Glutamatergic neuron (in vitro differentiated cells): ENCODE results near the gene ADM. TPM values are rescaled to one million over a fixed set of nuclear protein-coding genes. Genes with fewer than 3 reads are reported as not detected.
A peak's percentile ranks its signal among the peaks of the same experiment; 100 is the strongest.

Source experiments
- DNase-seq: peaks from one replicate; pipeline ENCODE4 v3.0.0; 2022
- H3K27ac Mint-ChIP-seq: one replicate; pipeline ENCODE4 v1.8.0; 2020; ENCODE audit warnings: mild to moderate bottlenecking, mixed read lengths, inconsistent platforms; ENCODE audit not compliant: unreplicated experiment
- H3K27me3 Mint-ChIP-seq: one replicate; pipeline ENCODE4 v1.8.0; 2020; ENCODE audit warnings: mild to moderate bottlenecking, moderate library complexity, mixed read lengths, inconsistent platforms; ENCODE audit not compliant: unreplicated experiment
- H3K36me3 Mint-ChIP-seq: one replicate; pipeline ENCODE4 v1.8.0; 2020; ENCODE audit warnings: mild to moderate bottlenecking, mixed read lengths, inconsistent platforms; ENCODE audit not compliant: unreplicated experiment
- H3K4me1 Mint-ChIP-seq: one replicate; pipeline ENCODE4 v1.8.0; 2020; ENCODE audit warnings: mild to moderate bottlenecking, low read depth, mixed read lengths, inconsistent platforms; ENCODE audit not compliant: unreplicated experiment
- H3K4me3 Mint-ChIP-seq: one replicate; pipeline ENCODE4 v1.8.0; 2020; ENCODE audit warnings: mild to moderate bottlenecking, mixed read lengths, inconsistent platforms; ENCODE audit not compliant: unreplicated experiment
- H3K9me3 Mint-ChIP-seq: one replicate; pipeline ENCODE4 v1.8.0; 2020; ENCODE audit warnings: mild to moderate bottlenecking, moderate library complexity, mixed read lengths, inconsistent platforms; ENCODE audit not compliant: unreplicated experiment
- CTCF ChIP-seq: fragments of 200-600 bp; sonication (generic); IDR thresholded peaks from one replicate; pipeline ENCODE4 v1.5.0; 2021; ENCODE audit not compliant: partially characterized antibody, unreplicated experiment
- total RNA-seq: library from RNA; stranded (reverse); fragmentation: NEBNext Ultra II Directional; extraction: Animal tissue kit (Norgen Biotek cat#: 25700); gene quantifications from one replicate; pipeline ENCODE4 v1.2.1, GENCODE V29; 2021; ENCODE audit not compliant: unreplicated experiment

The ADM gene
- total RNA-seq, 1 donor from 2014 or later = 0.22 TPM

- Mint-ChIP-seq H3K4me3 (no peak overlapping the region), H3K36me3 (no peaks in the 10 kb centered on the region), H3K9me3 (no peaks in the 10 kb centered on the region), H3K27me3 (no peaks in the 10 kb centered on the region), H3K27ac (no peak overlapping the region), H3K4me1 (no peaks in the 10 kb centered on the region)
- DNase-seq = no peak
- peak; percentile 62 for TF ChIP-seq CTCF
Observed at GRCh38 chr11:10322830-10323792, 18.2 kb downstream of the ADM start.

GRCh38 chr11:10323793-10324170 is 18.9 kb downstream of the ADM start:
- H3K27ac Mint-ChIP-seq = no peak overlapping the region
- no peaks in the 10 kb centered on the region for H3K9me3 Mint-ChIP-seq
- no peak for TF ChIP-seq CTCF
- no peaks in the 10 kb centered on the region for H3K27me3 Mint-ChIP-seq
- H3K36me3 Mint-ChIP-seq = no peaks in the 10 kb centered on the region
- no peak for DNase-seq
- no peaks in the 10 kb centered on the region for H3K4me1 Mint-ChIP-seq
- H3K4me3 Mint-ChIP-seq = no peak overlapping the region

GRCh38 chr11:10324474-10324873 is 19.6 kb downstream of the ADM start:
- Mint-ChIP-seq H3K4me1 (no peaks in the 10 kb centered on the region), H3K36me3 (no peaks in the 10 kb centered on the region), H3K27ac (no peak overlapping the region), H3K9me3 (no peaks in the 10 kb centered on the region), H3K4me3 (no peak overlapping the region), H3K27me3 (no peaks in the 10 kb centered on the region)
- no peak for TF ChIP-seq CTCF
- DNase-seq = no peak

- H3K4me1 Mint-ChIP-seq = no peaks in the 10 kb centered on the region
- H3K27me3 Mint-ChIP-seq = no peaks in the 10 kb centered on the region
Observed at GRCh38 chr11:10325277-10326011, 20.6 kb downstream of the ADM start.

More at GRCh38 chr11:10325277-10326011, 20.6 kb downstream of the ADM start:
- no peak for TF ChIP-seq CTCF
- H3K36me3 Mint-ChIP-seq = no peaks in the 10 kb centered on the region
- no peak overlapping the region for H3K4me3 Mint-ChIP-seq
- no peaks in the 10 kb centered on the region for H3K9me3 Mint-ChIP-seq
- DNase-seq = no peak
- H3K27ac Mint-ChIP-seq = no peak overlapping the region
